Islet precursor cell (in vitro differentiated cells): Measurements from ENCODE around the gene LGI1.

Experiments used
- DNase-seq: peaks from one replicate; pipeline ENCODE4 v3.0.0-alpha.2; 2018

Gene LGI1

DNA sequence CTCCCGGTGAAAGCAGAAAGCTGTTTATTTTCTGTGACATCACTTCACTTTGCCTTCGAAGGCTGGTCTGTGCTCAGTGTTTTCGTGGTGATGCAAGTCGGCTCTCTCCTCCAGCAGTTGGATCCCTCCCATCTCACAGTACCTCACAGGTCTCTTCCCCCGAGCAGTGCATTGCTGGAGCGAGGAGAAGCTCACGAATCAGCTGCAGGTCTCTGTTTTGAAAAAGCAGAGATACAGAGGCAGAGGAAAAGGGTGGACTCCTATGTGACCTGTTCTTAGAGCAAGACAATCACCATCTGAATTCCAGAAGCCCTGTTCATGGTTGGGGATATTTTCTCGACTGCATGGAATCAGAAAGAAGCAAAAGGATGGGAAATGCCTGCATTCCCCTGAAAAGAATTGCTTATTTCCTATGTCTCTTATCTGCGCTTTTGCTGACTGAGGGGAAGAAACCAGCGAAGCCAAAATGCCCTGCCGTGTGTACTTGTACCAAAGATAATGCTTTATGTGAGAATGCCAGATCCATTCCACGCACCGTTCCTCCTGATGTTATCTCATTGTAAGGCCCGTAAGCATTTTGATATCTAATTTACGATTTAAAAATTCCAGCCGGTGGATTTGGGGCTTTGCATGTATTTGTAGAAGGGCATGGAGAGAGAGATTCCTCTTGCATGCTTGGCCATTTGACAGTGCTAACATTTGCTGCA lies at the start of gene LGI1:
Gene LGI1 (plus strand): TSS at position 136 of the 707 bp plus-strand sequence. CDS start 209 bp downstream, at position 345.
- peak; percentile 71 for DNase-seq

DNA sequence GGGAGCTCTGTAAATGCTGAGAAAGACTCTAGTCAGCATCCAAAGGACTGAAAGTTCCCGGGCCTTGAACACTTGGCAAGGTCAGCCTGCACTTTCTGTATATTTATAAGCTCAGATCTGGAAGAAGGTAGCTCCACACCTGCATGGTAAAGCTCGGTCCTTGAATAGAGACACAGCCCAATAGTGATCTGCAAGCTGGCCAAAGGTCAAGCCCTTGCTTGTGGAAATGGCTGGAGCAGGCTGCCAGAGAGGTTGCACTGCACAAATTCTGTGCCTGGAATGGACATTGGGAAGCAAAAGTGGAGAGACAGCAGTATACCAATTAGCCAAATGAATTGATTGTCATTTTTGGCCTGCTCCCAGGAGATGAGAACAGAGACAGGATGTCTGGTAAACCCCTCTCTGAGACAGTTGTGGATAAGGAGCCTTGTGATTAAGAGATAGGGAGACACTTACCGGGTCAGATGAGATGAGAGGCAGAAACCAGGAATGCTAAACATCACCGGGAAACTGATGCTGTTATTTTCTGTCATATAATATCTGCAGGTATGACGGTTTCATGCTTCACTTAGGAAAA lies 47.3 kb upstream of the LGI1 start:
- DNase-seq: peak; percentile 77

DNA sequence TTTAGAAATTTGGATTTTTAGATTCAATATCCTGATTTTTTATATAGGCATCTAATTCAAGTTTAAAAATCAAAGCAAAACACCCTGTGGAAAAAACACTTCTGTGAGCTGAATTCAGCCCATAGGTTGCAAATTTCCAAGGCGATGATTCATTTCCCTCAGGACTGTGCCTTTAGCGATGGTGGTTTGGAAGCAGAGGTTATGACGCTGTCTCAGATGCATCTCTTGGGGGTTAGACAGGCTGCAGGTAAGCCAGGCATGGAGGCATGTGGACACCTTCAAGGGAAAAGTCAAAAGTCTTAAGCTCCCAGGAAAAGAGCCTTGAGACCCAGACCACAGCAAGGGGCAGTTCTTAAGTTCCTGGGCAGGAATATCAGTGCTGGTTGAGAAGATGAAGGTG lies 45.8 kb upstream of the LGI1 start:
- peak; percentile 56 for DNase-seq

DNA sequence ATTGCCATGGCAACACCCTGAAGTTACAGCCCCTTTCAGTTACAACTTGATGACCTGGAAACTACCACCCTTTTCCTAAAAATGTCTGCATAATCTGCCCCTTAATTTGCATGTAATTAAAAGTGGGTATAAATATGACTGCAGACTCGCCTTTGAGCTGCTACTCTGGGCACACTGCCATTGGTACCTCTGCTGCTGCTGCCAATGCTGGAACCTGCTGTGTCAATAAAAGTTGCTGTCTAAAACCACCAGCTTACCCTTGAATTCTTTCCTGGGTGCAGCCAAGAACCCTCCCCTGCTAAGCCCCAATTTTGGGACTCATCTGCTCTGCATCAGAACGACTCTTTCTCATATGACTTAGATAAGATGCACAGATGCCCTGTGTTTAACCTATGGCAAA lies 45.1 kb upstream of the LGI1 start:
- no peak for DNase-seq

DNA sequence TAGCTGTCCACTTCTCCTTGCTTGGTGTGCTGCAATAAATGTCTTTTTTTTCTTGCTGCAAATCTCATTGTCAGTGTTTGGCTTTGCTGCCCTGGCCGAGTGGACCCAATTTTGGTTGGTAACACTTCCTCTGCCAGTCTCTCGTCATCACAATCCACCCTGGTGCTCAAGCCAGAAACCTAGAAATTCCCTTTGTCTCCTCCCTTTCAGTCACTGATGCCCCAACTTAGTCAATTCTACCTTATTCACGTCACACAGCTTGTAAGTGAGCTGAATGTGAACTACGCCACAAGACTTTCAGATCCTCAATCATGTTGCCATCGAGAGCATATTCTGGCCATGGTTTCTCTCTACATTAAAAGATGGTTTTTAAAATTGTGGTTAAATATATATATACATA lies 42.4 kb upstream of the LGI1 start:
- no peak for DNase-seq

DNA sequence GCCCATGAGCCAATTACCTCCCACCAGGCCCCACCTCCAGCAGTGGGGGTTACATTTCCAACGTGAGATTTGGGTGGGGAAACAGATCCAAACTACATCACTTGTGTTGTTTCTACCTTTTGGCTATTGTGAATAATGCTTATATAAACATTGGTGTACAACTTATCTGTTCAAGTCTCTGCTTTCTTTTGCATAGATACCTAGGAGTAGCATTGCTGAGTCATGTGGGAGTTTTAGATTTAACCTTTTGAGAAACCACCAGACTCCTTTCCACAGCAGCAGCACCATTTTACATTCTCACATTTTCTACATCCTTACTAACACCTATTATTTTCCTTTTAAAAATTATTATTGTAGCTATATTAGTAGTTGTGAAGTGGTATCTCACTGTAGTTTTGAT lies 41.0 kb upstream of the LGI1 start:
- DNase-seq: no peak

DNA sequence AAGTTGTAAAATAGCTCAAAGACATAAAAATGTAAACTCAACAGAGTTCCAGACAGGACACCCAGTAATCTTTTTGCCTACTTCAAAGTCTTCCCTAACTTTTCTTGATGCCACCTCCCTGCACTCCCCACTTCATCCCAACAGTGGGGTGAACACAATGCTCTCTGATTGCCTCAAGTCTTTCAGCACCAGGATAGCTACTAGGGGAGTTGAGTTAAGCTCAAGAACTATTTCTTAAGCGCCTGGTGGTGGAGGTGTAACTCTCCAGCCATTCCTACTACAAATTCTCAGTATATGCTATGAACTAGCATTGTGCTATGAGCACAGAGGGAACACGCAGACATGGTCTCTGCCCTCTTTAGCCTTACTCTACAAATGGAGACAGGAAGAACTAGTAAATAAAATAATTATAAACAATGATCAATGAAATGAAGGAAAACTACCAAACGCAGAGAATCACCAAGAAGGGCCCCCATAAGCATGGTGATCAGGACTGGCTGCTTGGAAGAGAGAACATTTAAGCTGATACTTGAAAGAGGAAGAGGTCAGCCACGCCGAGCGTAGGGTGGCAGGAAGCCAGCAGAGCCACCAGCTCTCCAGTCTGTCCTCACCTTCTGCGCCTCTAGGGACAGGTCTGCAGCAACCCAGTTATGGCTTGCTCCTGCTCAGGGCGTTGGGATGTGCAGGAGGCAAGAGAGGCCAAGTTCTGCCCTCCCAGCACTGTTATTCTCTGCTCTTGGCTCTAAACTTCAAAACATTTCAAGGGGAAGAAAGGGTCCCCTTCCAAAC lies 38.6 kb upstream of the LGI1 start:
- no peak for DNase-seq

DNA sequence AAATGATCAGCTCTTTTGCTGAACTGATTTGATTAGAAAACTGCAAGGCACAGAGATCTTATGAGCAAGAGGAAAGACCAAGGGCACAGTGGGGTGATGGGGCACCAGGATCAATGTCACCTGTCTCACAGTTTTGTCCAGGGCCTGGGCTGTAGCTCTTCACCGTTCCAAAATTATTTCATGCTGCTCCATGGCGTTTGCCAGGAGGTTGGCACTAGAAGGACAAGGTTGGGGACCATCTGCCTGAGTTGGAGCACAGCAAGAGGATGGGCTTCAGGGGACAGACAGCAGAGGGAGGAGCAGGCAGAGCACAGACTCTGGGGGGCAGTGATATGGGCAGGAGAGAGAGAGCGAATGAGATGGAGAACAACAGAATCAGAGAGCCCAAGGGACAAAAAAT lies 37.8 kb upstream of the LGI1 start:
- DNase-seq: no peak

DNA sequence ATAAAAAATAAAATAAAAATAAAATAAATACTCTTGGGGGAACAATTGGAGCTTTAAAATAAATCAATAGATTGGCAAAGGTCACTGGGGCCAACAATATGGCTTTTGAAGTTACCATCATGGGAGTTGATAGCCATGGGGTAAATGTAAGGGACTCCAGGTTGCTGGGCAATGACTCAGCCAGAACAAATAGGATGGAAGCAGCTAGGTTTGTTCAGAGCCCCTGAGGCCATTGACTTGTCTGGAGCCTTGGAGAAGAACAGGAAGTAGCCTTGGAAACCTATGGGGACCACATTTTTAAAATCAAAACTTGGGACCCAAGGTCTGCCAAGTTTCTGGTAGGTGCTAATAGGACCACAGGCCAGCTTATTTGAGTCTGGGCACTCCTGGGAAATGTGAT lies 35.2 kb upstream of the LGI1 start:
- peak; percentile 74 for DNase-seq

DNA sequence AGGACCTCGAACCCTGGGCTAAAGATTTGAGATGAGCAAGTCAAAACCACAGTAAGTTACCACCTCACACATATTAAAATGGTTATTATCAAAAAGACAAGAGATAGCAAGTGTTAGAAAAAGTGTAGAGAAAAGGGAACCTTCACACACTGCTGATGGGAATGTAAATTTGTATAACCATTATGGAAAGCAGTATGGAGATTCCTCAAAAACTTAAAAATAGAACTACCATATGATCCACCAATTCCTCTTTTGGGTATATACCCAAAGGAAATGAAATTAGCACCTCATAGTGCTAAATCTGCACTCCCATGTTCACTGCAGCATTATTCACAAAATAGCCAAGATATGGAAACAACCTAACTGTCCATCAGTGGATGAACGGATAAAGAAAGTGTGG lies 34.6 kb upstream of the LGI1 start:
- DNase-seq: no peak

DNA sequence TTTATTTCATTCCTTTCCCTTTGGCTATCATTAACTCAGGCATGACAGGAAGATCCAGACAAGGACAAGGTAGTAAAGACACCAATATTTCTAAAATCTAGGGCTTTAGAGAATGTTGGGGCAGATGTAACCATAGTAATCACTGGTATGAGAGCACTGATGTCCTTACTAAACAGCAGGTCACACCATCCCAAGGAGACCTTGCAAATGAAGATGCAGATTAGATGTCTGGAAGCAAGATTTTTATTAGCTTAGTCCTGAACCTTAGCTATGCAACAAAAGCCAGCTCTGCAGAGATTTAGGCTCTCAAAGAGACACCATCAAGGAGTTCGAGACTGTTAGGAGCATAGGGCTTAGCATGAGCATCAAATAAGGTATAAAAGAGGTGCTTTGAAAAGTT lies 31.7 kb upstream of the LGI1 start:
- no peak for DNase-seq

DNA sequence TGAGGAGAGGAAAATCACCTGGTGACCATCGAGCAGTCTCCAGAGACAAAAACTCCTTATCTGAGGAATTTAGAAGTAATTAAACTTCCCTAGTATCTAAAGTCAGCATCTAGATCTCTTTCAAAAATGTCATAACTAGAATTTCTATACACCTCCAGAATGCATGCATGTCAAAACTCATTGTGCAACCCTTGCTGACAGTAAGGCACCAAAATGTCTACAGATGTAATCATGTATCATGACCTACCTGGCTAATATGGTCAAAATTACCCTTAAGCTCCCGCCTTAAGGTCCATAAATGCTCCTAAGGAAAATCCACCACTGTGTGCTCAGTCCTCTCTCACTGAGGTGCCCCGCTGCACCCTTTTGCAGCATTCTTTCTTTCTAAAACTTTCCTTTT lies 16.4 kb upstream of the LGI1 start:
- DNase-seq: no peak

DNA sequence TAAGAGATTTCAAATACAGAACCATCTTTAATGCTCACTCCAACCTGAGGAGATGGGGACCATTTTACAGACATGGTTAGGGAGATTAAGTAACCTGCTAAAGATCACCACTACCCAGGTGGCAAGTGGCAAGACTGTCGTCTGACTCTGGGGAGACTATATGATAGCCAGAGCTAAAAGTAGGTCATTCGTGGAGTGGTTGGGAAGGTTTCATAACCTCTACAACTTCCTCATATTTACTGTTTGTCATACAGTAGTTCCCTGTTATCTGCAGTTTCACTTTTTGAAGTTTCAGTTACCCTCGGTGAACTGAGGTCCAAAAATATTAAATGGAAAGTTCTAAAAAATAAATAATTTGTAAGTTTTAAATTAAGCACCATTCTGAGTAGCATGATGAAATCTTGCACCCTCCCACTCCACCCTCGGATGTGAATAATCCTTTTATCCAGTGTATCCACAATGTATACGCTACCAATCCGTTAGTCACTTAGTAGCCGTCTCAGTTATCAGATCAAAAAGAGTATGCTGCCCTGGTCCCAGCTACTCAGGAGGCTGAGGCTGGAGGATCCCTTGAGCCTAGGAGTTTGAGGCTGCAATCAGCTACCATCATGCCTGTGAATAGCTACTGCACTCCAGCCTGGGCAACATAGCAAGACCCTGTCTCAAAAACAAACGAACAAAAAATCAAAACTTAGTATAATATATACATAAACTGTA lies 14.9 kb upstream of the LGI1 start:
- DNase-seq: no peak

DNA sequence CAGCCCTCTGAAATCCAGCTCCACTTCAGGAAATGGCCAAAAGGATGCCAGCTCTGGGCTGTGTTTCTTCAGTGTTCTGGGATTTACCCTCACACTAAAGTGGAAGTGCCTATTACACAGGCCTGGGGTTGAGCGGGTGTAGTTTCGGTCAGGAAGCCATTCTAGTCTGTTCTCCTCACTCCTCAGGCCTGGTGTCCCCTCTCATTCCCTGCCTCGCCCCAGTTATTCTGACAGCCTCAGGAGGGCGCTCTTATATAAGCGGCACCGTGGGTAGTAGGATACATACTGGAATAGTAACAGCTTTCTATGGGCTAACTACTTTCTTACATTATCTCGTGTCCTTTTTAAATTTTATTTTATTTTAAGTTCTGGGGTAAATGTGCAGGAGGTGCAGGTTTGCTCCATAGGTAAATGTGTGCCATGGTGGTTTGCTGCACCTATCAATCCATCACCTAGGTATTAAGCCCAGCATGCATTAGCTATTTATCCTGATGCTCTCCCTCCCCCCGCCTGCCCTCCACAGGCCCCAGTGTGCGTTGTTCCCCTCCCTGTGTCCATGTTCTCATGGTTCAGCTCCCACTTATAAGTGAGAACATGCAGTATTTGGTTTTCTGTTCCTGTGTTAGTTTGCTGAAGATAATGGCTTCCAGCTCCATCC lies 12.2 kb upstream of the LGI1 start:
- peak; percentile 75 for DNase-seq

DNA sequence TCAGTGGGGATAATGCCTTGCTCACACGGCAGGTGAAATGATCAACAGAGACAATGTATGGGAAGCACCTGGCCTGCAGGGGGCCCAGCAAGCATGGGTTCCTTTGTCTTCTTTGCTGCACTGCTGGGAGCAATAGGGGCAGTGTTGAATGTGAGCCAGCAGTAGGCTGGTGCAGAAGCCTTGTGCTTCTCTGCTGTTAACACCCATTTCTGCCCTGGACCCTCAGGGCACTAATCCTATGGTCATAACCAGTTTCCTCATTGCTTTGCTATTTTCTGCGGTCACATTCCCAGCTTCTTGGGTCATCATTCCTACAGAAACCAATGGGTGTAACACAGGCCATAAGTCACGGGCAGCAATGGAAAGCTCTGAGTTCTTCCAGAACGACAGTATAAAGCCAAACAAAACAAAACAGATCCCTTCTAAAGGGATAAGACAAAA lies 10.9 kb upstream of the LGI1 start:
- DNase-seq: peak; percentile 99

DNA sequence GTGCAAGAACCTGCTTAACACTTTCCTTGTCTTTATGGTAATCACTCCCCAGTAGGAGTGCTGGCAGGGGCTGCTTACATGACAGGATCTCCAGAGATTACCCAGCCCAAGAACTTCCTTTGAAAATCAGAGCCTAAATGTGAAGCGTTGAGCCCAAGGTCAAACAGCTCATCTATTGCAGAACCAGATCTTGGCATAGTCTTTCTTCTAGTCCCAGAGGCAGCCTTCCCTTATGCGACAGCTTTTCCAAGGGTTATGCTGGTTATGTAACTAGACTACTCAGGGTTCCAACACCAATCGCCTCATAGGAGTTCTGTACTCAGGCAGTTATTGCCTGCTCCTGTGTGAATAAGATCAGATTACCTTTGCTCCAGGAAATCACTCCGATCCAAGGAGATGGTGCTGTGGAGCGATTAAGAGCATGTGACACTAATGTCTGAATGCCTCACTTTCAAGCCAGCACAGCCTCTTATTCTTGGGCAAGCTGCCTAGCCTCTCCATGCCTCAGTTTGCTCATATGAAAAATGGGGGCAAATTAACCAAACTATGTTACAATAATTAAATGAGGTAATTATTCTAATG lies 8.4 kb upstream of the LGI1 start:
- peak; percentile 72 for DNase-seq

DNA sequence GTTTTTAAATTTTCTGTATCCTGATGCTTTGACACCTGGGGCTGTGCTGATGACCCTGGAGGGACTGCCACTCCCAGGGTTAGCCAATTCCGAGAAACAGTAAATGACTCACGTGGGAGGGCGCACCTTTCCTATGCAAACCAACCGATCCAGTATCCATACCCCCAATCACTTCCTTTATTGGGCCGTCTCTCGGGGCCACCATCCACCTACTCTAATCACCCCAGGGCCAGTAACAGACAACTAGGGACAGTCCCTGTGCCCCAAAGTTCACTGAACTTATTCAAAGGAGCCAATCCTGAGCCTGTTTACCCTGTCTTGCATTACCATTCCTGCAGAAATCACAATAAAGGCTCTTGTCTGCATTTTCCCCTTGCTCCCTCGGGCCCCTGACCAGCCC lies 6.6 kb upstream of the LGI1 start:
- no peak for DNase-seq

DNA sequence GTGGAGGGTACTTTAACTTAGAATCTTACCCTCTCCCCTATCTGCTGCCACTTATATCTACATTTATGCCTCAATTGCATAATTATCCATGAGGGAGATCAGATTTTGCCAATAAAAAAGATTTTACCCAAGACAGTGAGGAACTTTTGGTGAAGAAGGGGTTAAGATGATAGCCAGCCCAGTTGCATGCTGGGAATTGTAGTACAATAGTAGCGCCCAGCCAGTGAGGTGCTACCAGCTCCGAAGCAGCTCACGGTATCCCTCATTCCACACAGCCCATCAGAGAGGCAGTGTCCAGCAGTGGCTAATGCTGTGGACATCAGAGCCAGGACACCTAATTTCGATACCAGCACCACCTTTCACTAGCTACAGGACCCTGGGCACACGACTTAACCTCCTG lies 5.9 kb upstream of the LGI1 start:
- DNase-seq: no peak

DNA sequence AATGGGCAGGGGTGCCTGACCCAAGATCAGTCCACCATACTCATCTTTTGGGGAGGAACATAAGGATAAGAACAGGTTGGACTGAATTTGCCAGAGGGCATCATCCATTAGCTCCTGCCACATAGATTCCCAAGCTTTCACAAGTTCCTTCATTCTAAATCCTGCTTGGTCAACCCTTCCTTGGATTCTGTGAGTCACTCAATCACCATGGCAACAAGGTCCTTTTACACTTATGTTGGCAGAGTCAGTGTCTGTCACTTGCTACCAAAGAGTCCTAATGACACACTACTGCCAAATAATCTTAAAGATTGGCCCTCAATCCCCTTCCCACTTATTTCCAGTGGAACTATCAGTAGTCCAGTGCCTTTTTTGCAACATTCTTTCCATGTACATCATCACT lies 5.0 kb upstream of the LGI1 start:
- peak; percentile 79 for DNase-seq

DNA sequence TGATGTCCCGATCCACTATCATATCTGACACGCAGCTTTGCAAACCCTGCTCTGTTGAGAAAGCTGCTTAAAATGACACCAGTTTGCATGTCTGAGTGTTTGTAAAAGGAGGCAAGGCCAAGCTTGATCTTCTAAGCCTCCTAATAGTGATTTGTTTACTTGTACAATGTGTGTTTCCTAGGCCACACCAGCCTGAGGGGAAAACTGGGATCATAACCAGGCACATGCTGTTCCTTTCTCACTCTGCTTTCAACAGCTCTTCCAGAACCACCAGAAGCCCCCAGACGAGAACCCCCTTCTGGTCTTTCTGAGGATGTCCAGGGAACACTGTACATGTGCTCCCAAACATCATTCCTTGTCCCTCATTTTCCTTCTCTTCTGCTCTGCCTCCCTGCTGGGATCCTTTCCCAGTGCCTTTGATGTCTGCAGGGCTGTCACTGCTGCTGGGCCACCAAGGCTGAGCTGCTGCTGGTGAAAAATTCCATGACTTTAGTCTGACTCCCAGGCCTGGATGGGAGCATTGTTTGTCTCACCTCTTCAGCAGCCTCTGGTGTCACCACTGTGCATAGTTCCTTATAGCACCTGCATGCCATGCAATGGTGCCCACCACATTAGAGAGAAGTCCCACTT lies 4.0 kb upstream of the LGI1 start:
- DNase-seq: peak; percentile 74

DNA sequence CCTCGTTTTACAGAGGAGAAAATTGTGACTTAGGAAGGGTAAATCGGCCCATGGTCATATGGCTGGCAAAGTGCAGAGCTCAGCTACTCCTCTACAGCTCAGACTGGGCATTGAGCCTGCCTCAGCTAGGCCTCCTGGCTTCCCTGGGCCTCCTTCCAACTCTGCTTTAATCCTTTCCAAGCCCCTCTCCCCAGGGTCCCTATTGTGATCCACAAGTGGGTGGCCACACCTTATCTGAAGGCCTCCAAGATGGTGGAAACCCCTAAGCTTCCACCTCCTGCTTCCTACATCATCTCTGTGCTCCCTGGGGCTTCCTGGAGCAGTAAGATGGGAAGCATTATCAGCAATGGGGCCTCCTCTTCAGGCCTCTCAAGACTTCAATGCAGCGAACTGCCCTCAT lies 3.0 kb upstream of the LGI1 start:
- no peak for DNase-seq
